Neuronal stem cell (in vitro differentiated cells): ENCODE measurements around the gene TACC3.

Experiments
- DNase-seq: peaks from one replicate; pipeline ENCODE4 v3.0.0-alpha.2; 2013; ENCODE audit warnings: low spot score
- H2AFZ ChIP-seq: one replicate; pipeline ENCODE4 v1.6.1; 2013; ENCODE audit warnings: mild to moderate bottlenecking, low read length, inconsistent platforms
- H2AK5ac ChIP-seq: 2 replicates; pipeline ENCODE4 v1.6.1; 2013; ENCODE audit warnings: low read depth, mild to moderate bottlenecking, inconsistent platforms, low read length, moderate library complexity, mixed read lengths
- H2BK120ac ChIP-seq: 2 replicates; pipeline ENCODE4 v1.6.1; 2013; ENCODE audit warnings: low read depth, mild to moderate bottlenecking, inconsistent platforms, low read length, moderate library complexity, mixed read lengths
- H2BK12ac ChIP-seq: one replicate; pipeline ENCODE4 v1.6.1; 2013; ENCODE audit warnings: low read length, inconsistent platforms
- H2BK15ac ChIP-seq: 2 replicates; pipeline ENCODE4 v1.6.1; 2013; ENCODE audit warnings: mild to moderate bottlenecking, low read length, inconsistent platforms, mixed read lengths
- H2BK5ac ChIP-seq: one replicate; pipeline ENCODE4 v1.6.1; 2013; ENCODE audit warnings: inconsistent platforms, mild to moderate bottlenecking, low read length, moderate library complexity
- H3K14ac ChIP-seq: one replicate; pipeline ENCODE4 v1.6.1; 2013; ENCODE audit warnings: low read length, inconsistent platforms
- H3K18ac ChIP-seq: 2 replicates; pipeline ENCODE4 v1.6.1; 2013; ENCODE audit warnings: low read length, inconsistent platforms
- H3K23ac ChIP-seq: 2 replicates; pipeline ENCODE4 v1.6.1; 2013; ENCODE audit warnings: low read depth, mild to moderate bottlenecking, mixed read lengths, low read length, inconsistent platforms; ENCODE audit not compliant: poor library complexity
- H3K27ac ChIP-seq: replicated peaks from 3 replicates; pipeline ENCODE4 v1.5.1; 2013; ENCODE audit warnings: low read length, inconsistent platforms
- H3K27me3 ChIP-seq, 3 experiments: 2 replicates each; pipeline ENCODE4 v1.6.1; 2013; ENCODE audit warnings: low read length in 3 of 3, mild to moderate bottlenecking in 2 of 3, inconsistent platforms in 1 of 3, low read depth in 1 of 3, mixed read lengths in 1 of 3, moderate library complexity in 1 of 3; ENCODE audit not compliant: control insufficient read depth in 3 of 3, insufficient read depth in 3 of 3
- H3K36me3 ChIP-seq, 2 donors: replicated peaks in 1 of 2; 2 replicates each; pipeline ENCODE4 v1.6.1; 2013; ENCODE audit warnings: low read length in 2 of 2; ENCODE audit not compliant: control insufficient read depth in 2 of 2, insufficient read depth in 2 of 2
- H3K4ac ChIP-seq: 2 replicates; pipeline ENCODE4 v1.6.1; 2013; ENCODE audit warnings: inconsistent platforms, mild to moderate bottlenecking, low read length, moderate library complexity
- H3K4me1 ChIP-seq, 2 donors: 1 replicate in 1 of 2; 2 replicates in 1 of 2; pipeline ENCODE4 v1.6.1; 2013; ENCODE audit warnings: low read length in 2 of 2, low read depth in 1 of 2; ENCODE audit not compliant: control insufficient read depth in 2 of 2, insufficient read depth in 1 of 2
- H3K4me2 ChIP-seq: one replicate; pipeline ENCODE4 v1.6.1; 2013; ENCODE audit warnings: mild to moderate bottlenecking, low read length, inconsistent platforms; ENCODE audit not compliant: insufficient read depth, poor library complexity, severe bottlenecking
- H3K4me3 ChIP-seq, 2 donors: 2 replicates each; pipeline ENCODE4 v1.5.1; 2013; ENCODE audit warnings: low read length in 2 of 2, mild to moderate bottlenecking in 2 of 2, inconsistent platforms in 1 of 2, moderate library complexity in 1 of 2
- H3K79me1 ChIP-seq: one replicate; pipeline ENCODE4 v1.6.1; 2013; ENCODE audit warnings: low read depth, mild to moderate bottlenecking, inconsistent platforms, low read length, moderate library complexity
- H3K9ac ChIP-seq: one replicate; pipeline ENCODE4 v1.6.1; 2013; ENCODE audit warnings: mild to moderate bottlenecking, low read depth, low read length, inconsistent platforms; ENCODE audit not compliant: poor library complexity
- H3K9me3 ChIP-seq, 2 donors: replicated peaks in 1 of 2; 2 replicates each; pipeline versions ENCODE3 to v1.6.1; 2013; ENCODE audit warnings: low read length in 2 of 2, mild to moderate bottlenecking in 2 of 2, inconsistent platforms in 1 of 2, low read depth in 1 of 2, mixed read lengths in 1 of 2, moderate library complexity in 1 of 2; ENCODE audit not compliant: control insufficient read depth in 2 of 2, insufficient read depth in 1 of 2
- H4K8ac ChIP-seq: one replicate; pipeline ENCODE4 v1.6.1; 2013; ENCODE audit warnings: low read depth, mild to moderate bottlenecking, inconsistent platforms, low read length, moderate library complexity
- H4K91ac ChIP-seq: one replicate; pipeline ENCODE4 v1.6.1; 2013; ENCODE audit warnings: low read length, low read depth, mild to moderate bottlenecking, inconsistent platforms; ENCODE audit not compliant: poor library complexity
- WGBS, 2 donors: extraction: QIAGEN DNeasy Blood & Tissue Kit; methylation state at CpG; one replicate each; pipeline ENCODE4 v1.1.7; 2013; ENCODE audit warnings: missing lambda C conversion rate in 2 of 2, mixed read lengths in 1 of 2; ENCODE audit not compliant: insufficient read length in 2 of 2, insufficient replicate concordance in 1 of 2; ENCODE audit errors: extremely low coverage in 2 of 2; 5-methylcytosine and 5-hydroxymethylcytosine counted together

TACC3 gene

DNA sequence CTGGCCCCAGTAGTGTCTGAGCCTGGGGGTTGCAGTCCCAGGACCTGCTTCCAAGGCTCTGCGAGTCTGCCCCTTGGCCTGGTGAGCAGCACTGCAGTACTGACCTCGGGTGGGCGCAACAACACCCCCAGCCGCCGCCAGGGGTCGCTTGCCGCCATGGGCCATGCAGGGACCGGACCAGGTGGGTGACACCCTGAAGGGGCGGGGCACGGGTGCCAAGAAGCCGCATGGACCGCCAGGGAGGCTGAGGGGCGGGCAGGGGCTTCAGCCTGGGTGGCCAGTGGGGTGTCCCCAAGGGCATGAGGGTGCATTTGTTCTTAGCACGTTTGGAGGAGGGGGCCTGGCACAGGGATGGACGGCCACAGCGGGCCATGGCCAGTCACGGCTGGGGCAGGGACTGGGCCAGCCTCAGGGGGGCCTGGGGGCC lies 25.0 kb downstream of the TACC3 start:
- Histone ChIP-seq H3K4ac (no peak overlapping the region), H3K36me3 (peaks cover 27 to 38% of the 10 kb centered on the region in 2 donors), H2BK12ac (no peak overlapping the region), H4K8ac (no peak overlapping the region), H2BK15ac (peak overlapping the region; percentile 4), H3K27me3 (no peaks in the 10 kb centered on the region), H3K4me1 (peaks cover 2 to 4% of the 10 kb centered on the region in 2 donors), H2AK5ac (peak overlapping the region; percentile 98), H3K18ac (peak overlapping the region; percentile 35), H3K9me3 (no peaks in the 10 kb centered on the region), H3K14ac (no peak overlapping the region), H2AFZ (no peak overlapping the region), H2BK5ac (no peak overlapping the region), H3K4me3 (no peak overlapping the region), H2BK120ac (no peak overlapping the region), H3K4me2 (no peak overlapping the region), H3K79me1 (peaks cover 3% of the 10 kb centered on the region), H3K23ac (no peak overlapping the region), H4K91ac (no peak overlapping the region), H3K9ac (no peak overlapping the region), H3K27ac (no peak overlapping the region)
- WGBS, 2 donors, result no CpG with 5 or more reads among the region's 17 CpGs
- DNase-seq, result peak; percentile 78

- H3K4me1 ChIP-seq, result peaks cover 2 to 4% of the 10 kb centered on the region in 2 donors
- peaks cover 19 to 31% of the 10 kb centered on the region in 2 donors for H3K36me3 ChIP-seq
- H2BK15ac ChIP-seq, result peak overlapping the region; percentile 4
- no peak overlapping the region for H2AFZ ChIP-seq
- H3K9me3 ChIP-seq, result no peaks in the 10 kb centered on the region
- peaks cover 0 to 3% (median 0%) of the 10 kb centered on the region in 3 experiments for H3K27me3 ChIP-seq
- peak overlapping the region; percentile 83 for H3K18ac ChIP-seq
- no peak overlapping the region for H2BK5ac ChIP-seq
- peak overlapping the region; percentile 63 for H2BK12ac ChIP-seq
- no peak for DNase-seq
- no peak overlapping the region for H3K4me3 ChIP-seq
- no peak overlapping the region for H4K8ac ChIP-seq
- no peak overlapping the region for H3K27ac ChIP-seq
- no peak overlapping the region for H3K14ac ChIP-seq
- peaks cover 3% of the 10 kb centered on the region for H3K79me1 ChIP-seq
- no peak overlapping the region for H3K9ac ChIP-seq
- no peak overlapping the region for H3K23ac ChIP-seq
- H3K4ac ChIP-seq, result no peak overlapping the region
- H2AK5ac ChIP-seq, result peak overlapping the region; percentile 98
- no peak overlapping the region for H3K4me2 ChIP-seq
- WGBS, 2 donors, result no CpG with 5 or more reads among the region's 33 CpGs
- no peak overlapping the region for H2BK120ac ChIP-seq
- no peak overlapping the region for H4K91ac ChIP-seq
These were observed 25.7 kb downstream of the TACC3 start for GRCh38 chr4:1746919-1747602.

DNA sequence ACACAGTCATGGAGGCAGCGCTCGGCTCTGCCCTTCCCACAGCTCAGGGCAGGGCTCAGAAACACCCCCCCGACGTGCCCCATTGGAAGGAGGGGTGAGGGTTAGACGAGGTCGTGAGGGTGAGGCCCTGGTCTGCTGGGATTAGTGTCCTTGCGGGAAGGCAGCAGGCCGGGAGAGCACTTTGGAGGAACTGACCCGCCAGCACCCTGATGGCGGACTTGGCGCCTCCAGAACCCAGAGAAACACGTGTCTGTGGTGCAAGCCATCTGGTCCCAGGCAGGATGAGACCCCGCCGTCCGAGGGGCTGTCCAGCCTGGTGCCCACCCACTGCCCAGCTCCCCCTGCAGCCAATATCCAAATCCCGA lies 26.3 kb downstream of the TACC3 start:
- no peak overlapping the region for H3K27ac ChIP-seq
- H2AFZ ChIP-seq, result no peak overlapping the region
- peak overlapping the region; percentile 63 for H2BK12ac ChIP-seq
- H3K9ac ChIP-seq, result no peak overlapping the region
- peak overlapping the region; percentile 87 for H2BK15ac ChIP-seq
- no peak overlapping the region for H2BK5ac ChIP-seq
- no peak overlapping the region for H2BK120ac ChIP-seq
- H4K91ac ChIP-seq, result no peak overlapping the region
- H3K36me3 ChIP-seq, result peaks cover 17 to 26% of the 10 kb centered on the region in 2 donors
- no peak overlapping the region for H3K4me2 ChIP-seq
- peak overlapping the region; percentile 98 for H2AK5ac ChIP-seq
- peak overlapping the region; percentile 72 for H3K18ac ChIP-seq
- no CpG with 5 or more reads among the region's 16 CpGs for whole genome bisulfite sequencing, 2 donors
- H3K79me1 ChIP-seq, result no peaks in the 10 kb centered on the region
- no peak overlapping the region for H4K8ac ChIP-seq
- peaks cover 4 to 5% of the 10 kb centered on the region in 2 donors for H3K4me1 ChIP-seq
- peak overlapping the region; percentile 55 for H3K23ac ChIP-seq
- no peaks in the 10 kb centered on the region for H3K9me3 ChIP-seq
- peaks cover 0 to 3% (median 0%) of the 10 kb centered on the region in 3 experiments for H3K27me3 ChIP-seq
- DNase-seq, result no peak
- no peak overlapping the region for H3K4ac ChIP-seq
- no peak overlapping the region for H3K4me3 ChIP-seq
- no peak overlapping the region for H3K14ac ChIP-seq

DNA sequence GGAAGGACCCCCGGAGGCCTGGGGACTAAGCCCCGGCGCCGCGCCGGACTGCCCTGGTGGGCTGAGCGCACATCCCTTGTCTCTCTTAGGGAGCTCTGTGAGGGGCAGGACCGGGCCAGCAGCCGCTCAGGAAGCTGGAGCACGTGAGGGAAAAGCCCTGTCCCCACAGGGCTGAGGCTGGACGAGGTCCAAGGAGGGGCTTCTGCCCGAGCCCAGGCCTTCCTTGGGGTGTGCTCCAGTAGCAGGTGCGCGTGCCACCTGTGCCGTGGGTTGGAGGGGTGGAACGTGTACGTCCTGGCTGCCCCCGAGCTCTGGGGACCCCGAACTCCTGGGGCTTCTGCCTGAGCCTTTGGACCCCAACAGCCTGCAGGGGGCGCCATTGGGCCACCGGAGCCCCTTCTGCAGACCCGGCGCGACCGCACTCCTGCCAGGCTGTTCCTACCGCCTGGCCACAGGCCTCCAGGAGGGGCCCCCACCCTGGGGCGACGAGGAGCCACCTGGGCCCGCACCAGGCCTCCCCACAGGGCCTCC lies 27.2 kb downstream of the TACC3 start:
- peak overlapping the region; percentile 31 for H3K14ac ChIP-seq
- no peak overlapping the region for H4K8ac ChIP-seq
- no peak overlapping the region for H3K4me3 ChIP-seq
- peaks cover 4 to 5% of the 10 kb centered on the region in 2 donors for H3K4me1 ChIP-seq
- H3K9ac ChIP-seq, result no peak overlapping the region
- WGBS, 2 donors, result no CpG with 5 or more reads among the region's 29 CpGs
- DNase-seq, result peak; percentile 80
- no peaks in the 10 kb centered on the region for H3K9me3 ChIP-seq
- H3K79me1 ChIP-seq, result no peaks in the 10 kb centered on the region
- H2AFZ ChIP-seq, result peak overlapping the region; percentile 87
- peak overlapping the region; percentile 98 for H2AK5ac ChIP-seq
- H3K27me3 ChIP-seq, result peaks cover 0 to 3% (median 0%) of the 10 kb centered on the region in 3 experiments
- H3K27ac ChIP-seq, result no peak overlapping the region
- H2BK5ac ChIP-seq, result no peak overlapping the region
- H2BK12ac ChIP-seq, result peak overlapping the region; percentile 75
- peaks cover 14 to 18% of the 10 kb centered on the region in 2 donors for H3K36me3 ChIP-seq
- H3K4me2 ChIP-seq, result peak overlapping the region; percentile 66
- no peak overlapping the region for H2BK120ac ChIP-seq
- peak overlapping the region; percentile 55 for H3K23ac ChIP-seq
- H2BK15ac ChIP-seq, result peak overlapping the region; percentile 87
- H3K18ac ChIP-seq, result peak overlapping the region; percentile 27
- H3K4ac ChIP-seq, result peak overlapping the region; percentile 66
- H4K91ac ChIP-seq, result no peak overlapping the region
